ENCODE data around the gene TWSG1.
"Not testable (repeated sequence)": the region's sequence is repeated elsewhere in the genome, so short reads cannot be mapped to it uniquely, and the experiment has no call there.

TWSG1 gene

GRCh38 chr18:9426753-9427152, 92.2 kb downstream of the TWSG1 start:
- DNase-seq: no peak

- DNase-seq: no peak
Measured at GRCh38 chr18:9428301-9428706, 93.7 kb downstream of the TWSG1 start.

GRCh38 chr18:9428862-9429661, 94.5 kb downstream of the TWSG1 start:
- DNase-seq: no peak

- peak; percentile 68 for DNase-seq
Measured at GRCh38 chr18:9429662-9429993, 95.1 kb downstream of the TWSG1 start.

- DNase-seq: not testable (repeated sequence)
Measured at GRCh38 chr18:9430315-9430714, 95.7 kb downstream of the TWSG1 start.

GRCh38 chr18:9431296-9431695, 96.7 kb downstream of the TWSG1 start:
- DNase-seq: no peak

GRCh38 chr18:9433122-9433521, 98.5 kb downstream of the TWSG1 start:
- DNase-seq: not testable (repeated sequence)

GRCh38 chr18:9433671-9434121, 99.1 kb downstream of the TWSG1 start:
- peak; percentile 42 for DNase-seq

GRCh38 chr18:9434122-9434701, 99.6 kb downstream of the TWSG1 start:
- DNase-seq: no peak

GRCh38 chr18:9435041-9435440, 100.5 kb downstream of the TWSG1 start:
- no peak for DNase-seq

- no peak for DNase-seq
Measured at GRCh38 chr18:9436206-9436929, 101.8 kb downstream of the TWSG1 start.

- peak; percentile 93 for DNase-seq
Measured at GRCh38 chr18:9437021-9437437, 102.5 kb downstream of the TWSG1 start.

- no peak for DNase-seq
Measured at GRCh38 chr18:9437672-9438071, 103.1 kb downstream of the TWSG1 start.

- no peak for DNase-seq
Measured at GRCh38 chr18:9441061-9441460, 106.5 kb downstream of the TWSG1 start.

- DNase-seq: no peak
Measured at GRCh38 chr18:9444549-9444948, 110.0 kb downstream of the TWSG1 start.

- no peak for DNase-seq
Measured at GRCh38 chr18:9446839-9447238, 112.3 kb downstream of the TWSG1 start.

GRCh38 chr18:9447334-9447733, 112.8 kb downstream of the TWSG1 start:
- no peak for DNase-seq

- peak; percentile 37 for DNase-seq
Measured at GRCh38 chr18:9449600-9450414, 115.2 kb downstream of the TWSG1 start.

GRCh38 chr18:9450920-9451319, 116.3 kb downstream of the TWSG1 start:
- DNase-seq: not testable (repeated sequence)

All from fibroblast of skin of abdomen (primary cell).